Body of pancreas (tissue), 4 donors: ENCODE results near the gene C1QTNF6.

ENCODE experiments used
- CTCF ChIP-seq, 7 experiments: fragments of 450-650 bp in 4 of 7; fragments of 200-600 bp in 3 of 7; sonication (generic) in 3 of 7; IDR thresholded peaks; one replicate each; pipeline ENCODE4 v1.5.1; 2016 to 2019; ENCODE audit warnings: antibody characterized with exemption in 7 of 7
- POLR2A ChIP-seq, 3 donors: fragments of 450-650 bp; IDR thresholded peaks; one replicate each; pipeline ENCODE4 v1.6.1; 2016; ENCODE audit warnings: antibody characterized with exemption in 3 of 3, mild to moderate bottlenecking in 2 of 3

GRCh38 chr22:37192741-37193140, 4.7 kb upstream of the C1QTNF6 start:
- no peak for TF ChIP-seq POLR2A (IDR thresholded peaks at IDR 0.05)
- TF ChIP-seq CTCF (IDR thresholded peaks at IDR 0.05), result no peak
